ENCODE measurements around the gene HAPLN3.

HAPLN3 gene

DNA sequence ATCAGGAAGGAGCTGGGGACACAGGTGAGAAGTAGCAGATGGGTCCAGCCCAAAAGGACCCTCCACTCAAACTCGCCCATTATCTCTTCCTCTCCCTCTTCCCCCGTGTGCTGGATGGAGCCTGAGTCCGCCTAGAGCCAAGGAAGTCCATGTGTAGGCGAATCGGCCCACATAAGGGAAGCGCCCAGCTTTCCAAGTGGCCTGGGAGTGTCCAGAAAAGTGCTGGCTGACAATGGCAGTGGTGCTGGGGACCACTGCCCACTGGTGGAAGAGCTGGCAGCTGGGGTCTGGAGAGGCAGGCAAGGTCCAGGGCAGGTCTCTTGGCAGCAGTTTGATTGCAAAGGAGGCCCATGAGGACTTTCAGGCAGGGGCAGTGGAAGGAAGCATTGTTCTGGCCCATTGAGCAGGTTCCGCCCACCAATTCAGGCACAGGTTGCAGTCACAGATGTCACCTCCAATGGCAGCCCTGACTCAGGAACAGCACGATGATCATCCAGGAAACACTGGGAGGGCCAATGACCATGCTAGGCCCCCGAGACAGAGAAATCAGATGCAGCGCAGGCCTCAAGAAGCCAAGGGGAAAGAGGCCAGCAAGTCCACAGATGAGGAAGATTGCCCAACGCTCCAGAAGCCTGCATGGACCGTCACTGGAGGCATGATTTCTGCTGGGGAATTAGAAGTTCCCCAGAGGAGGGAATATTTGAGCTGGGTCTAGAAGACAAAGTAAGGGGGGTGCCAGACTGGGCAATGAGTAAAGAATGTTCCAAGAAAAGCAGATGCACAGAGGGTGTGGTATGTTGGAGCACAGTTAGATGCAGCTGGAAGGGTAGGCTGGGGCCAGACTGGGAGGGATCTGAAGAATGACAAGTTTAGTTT lies 14.8 kb upstream of the HAPLN3 start:
- Histone ChIP-seq H3K4me1 (no peaks in the 10 kb centered on the region), H3K27me3 (no peaks in the 10 kb centered on the region), H3K36me3 (no peaks in the 10 kb centered on the region), H3K9me3 (no peaks in the 10 kb centered on the region), H3K4me3 (ENCODE audit: low read depth, low read length) (no peak overlapping the region)
- no peak for DNase-seq
- TF ChIP-seq, protein P1, sequence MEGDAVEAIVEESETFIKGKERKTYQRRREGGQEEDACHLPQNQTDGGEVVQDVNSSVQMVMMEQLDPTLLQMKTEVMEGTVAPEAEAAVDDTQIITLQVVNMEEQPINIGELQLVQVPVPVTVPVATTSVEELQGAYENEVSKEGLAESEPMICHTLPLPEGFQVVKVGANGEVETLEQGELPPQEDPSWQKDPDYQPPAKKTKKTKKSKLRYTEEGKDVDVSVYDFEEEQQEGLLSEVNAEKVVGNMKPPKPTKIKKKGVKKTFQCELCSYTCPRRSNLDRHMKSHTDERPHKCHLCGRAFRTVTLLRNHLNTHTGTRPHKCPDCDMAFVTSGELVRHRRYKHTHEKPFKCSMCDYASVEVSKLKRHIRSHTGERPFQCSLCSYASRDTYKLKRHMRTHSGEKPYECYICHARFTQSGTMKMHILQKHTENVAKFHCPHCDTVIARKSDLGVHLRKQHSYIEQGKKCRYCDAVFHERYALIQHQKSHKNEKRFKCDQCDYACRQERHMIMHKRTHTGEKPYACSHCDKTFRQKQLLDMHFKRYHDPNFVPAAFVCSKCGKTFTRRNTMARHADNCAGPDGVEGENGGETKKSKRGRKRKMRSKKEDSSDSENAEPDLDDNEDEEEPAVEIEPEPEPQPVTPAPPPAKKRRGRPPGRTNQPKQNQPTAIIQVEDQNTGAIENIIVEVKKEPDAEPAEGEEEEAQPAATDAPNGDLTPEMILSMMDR (IDR thresholded peaks at IDR 0.05; ENCODE audit: low read depth, low read length) = no peak

DNA sequence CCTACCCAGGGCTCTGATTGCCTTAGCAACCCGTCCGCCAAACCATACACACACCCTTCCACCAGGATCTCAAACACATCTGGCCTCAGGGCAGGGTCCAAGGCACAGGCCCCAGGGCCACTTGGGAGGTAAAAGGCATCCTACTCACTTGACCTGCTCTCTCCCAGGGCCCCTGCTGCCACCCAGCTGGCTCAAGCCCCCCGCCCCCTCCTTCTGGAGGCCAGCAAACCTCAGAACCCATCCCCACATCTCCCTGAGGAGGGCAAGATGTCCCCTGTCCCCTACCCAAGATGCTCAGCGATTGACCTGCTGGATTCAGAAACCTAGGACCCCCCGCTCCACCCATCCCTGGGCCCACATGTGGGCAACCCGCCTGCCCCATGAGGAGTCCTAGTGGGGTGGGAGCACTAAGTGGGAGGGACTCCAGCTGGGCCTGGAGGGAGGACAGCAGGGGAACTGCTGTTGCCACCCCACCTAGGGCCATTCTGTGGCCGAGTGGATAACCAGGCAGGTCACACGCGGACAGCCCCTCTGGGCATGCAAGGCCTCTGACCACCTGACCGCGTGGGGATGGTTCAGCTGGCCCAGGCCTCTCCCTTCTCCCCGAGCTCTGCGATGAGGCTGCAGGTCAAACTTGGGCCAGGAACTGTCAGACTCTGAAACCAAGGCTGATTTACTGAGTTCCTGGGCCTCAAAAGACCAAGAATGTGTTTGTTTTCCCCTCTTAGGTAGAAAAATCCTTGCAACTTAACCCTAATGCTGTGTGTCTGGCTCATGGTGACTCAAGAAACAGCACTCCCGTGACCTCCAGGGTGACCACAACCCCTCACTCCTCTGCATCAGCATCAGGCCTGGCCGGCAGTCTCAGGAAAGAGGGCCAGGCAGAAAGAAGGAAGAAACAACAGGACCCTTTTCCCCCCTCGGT lies 13.6 kb upstream of the HAPLN3 start:
- no peak overlapping the region for H3K4me3 ChIP-seq (ENCODE audit: low read depth, low read length)
- TF ChIP-seq, protein P1 (IDR thresholded peaks at IDR 0.05; ENCODE audit: low read depth, low read length) = no peak
- no peaks in the 10 kb centered on the region for H3K9me3 ChIP-seq
- H3K4me1 ChIP-seq = no peaks in the 10 kb centered on the region; the same call in 1 of the 2 replicates
- DNase-seq = no peak
- no peaks in the 10 kb centered on the region for H3K36me3 ChIP-seq
- no peaks in the 10 kb centered on the region for H3K27me3 ChIP-seq

DNA sequence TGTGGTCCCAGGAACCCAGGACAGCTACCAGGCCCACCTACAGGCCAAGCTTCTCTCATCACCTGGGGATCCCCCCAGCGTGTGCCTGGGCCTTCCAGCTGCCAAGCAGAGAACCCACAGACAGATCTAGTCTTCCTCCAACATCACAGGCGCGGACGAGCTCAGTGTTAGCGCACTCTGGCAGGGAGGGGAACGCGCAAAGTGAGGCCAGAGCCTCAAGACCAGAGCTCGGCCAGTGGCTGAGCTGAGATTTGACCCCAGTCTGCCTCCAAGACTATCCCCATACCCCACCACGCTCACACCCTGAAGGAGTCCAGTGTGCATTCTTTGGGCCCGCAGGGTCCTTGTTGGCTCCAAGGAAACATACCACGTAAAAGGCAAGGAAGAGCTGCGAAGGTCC lies 12.8 kb upstream of the HAPLN3 start:
- H3K9me3 ChIP-seq = no peaks in the 10 kb centered on the region
- no peak overlapping the region for H3K4me3 ChIP-seq (ENCODE audit: low read depth, low read length)
- TF ChIP-seq, protein P1 (IDR thresholded peaks at IDR 0.05; ENCODE audit: low read depth, low read length) = no peak
- no peaks in the 10 kb centered on the region; the same call in 1 of the 2 replicates for H3K4me1 ChIP-seq
- H3K36me3 ChIP-seq = no peaks in the 10 kb centered on the region
- DNase-seq = no peak
- no peaks in the 10 kb centered on the region for H3K27me3 ChIP-seq

DNA sequence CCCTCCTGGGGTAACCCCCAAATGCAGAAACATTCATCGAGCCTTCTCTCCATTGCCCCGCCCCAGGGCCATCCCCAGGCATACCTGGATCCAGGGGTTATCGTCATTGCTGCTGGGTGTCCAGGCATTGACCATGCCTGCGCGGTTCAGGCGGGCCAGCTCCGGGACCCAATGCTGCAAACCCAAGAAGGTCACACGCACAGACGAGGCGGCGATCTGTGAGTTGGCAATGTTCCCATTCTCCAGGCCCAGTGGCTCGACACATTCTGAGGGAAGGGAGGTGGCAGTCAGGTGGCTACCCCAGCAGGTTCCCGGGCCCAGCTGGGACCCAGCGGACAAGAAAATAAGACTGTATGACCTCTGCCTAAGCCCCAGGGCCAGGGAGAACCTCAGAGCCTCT lies 11.8 kb upstream of the HAPLN3 start:
- TF ChIP-seq, protein P1 (IDR thresholded peaks at IDR 0.05; ENCODE audit: low read depth, low read length) = no peak
- Histone ChIP-seq H3K9me3 (no peaks in the 10 kb centered on the region), H3K36me3 (no peaks in the 10 kb centered on the region), H3K27me3 (no peaks in the 10 kb centered on the region), H3K4me3 (ENCODE audit: low read depth, low read length) (no peak overlapping the region), H3K4me1 (no peaks in the 10 kb centered on the region; the same call in 1 of the 2 replicates)
- DNase-seq = no peak

DNA sequence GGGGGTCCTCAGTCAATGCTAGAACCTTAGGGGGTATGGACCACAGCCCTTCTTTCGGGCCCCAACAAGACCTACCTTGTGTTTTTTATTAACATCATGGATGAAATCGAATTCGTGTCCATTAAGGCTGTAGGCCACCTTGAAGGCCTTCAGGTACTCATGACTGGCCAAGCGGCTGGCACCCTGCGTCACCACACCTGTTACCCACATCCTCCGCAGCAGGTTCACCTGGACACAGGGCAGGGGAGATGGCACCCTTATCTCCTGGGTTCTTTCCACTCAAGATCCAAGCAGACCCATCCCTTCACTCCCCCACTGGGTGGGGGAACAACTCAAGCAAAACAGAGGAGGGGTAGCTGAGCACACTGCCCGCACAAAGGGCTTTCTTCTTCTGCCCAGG lies 11.2 kb upstream of the HAPLN3 start:
- Histone ChIP-seq H3K4me1 (no peaks in the 10 kb centered on the region; the same call in 1 of the 2 replicates), H3K4me3 (ENCODE audit: low read depth, low read length) (no peak overlapping the region), H3K36me3 (no peaks in the 10 kb centered on the region), H3K27me3 (no peaks in the 10 kb centered on the region), H3K9me3 (no peaks in the 10 kb centered on the region)
- TF ChIP-seq, protein P1 (IDR thresholded peaks at IDR 0.05; ENCODE audit: low read depth, low read length) = no peak
- DNase-seq = no peak
